HG03342 (cell line): ENCODE data around the gene GALNT7.
A peak's percentile ranks its signal among the peaks of the same experiment; 100 is the strongest.

Experiments
- ATAC-seq: cut with Tn5 transposase; IDR thresholded peaks from one replicate; pipeline ENCODE4 v1.9.1; 2021; ENCODE audit warnings: mild to moderate bottlenecking, moderate library complexity; ENCODE audit not compliant: unreplicated experiment

The GALNT7 gene

GRCh38 chr4:173259310-173259709, 90.7 kb downstream of the GALNT7 start:
- no peak for ATAC-seq

- ATAC-seq, result no peak
Observed at GRCh38 chr4:173261052-173261451, 92.4 kb downstream of the GALNT7 start.

- no peak for ATAC-seq
Observed at GRCh38 chr4:173262375-173262774, 93.8 kb downstream of the GALNT7 start.

- peak; percentile 18 for ATAC-seq
Observed at GRCh38 chr4:173264245-173264644, 95.6 kb downstream of the GALNT7 start.

GRCh38 chr4:173264684-173265185, 96.1 kb downstream of the GALNT7 start:
- ATAC-seq, result peak; percentile 95

GRCh38 chr4:173265751-173266150, 97.1 kb downstream of the GALNT7 start:
- ATAC-seq, result no peak

- no peak for ATAC-seq
Observed at GRCh38 chr4:173267711-173268110, 99.1 kb downstream of the GALNT7 start.

GRCh38 chr4:173269280-173269679, 100.7 kb downstream of the GALNT7 start:
- no peak for ATAC-seq

GRCh38 chr4:173270312-173271027, 101.9 kb downstream of the GALNT7 start:
- ATAC-seq, result no peak

GRCh38 chr4:173272314-173272713, 103.7 kb downstream of the GALNT7 start:
- ATAC-seq, result no peak

- ATAC-seq, result no peak
Observed at GRCh38 chr4:173272996-173273395, 104.4 kb downstream of the GALNT7 start.

GRCh38 chr4:173273941-173274340, 105.3 kb downstream of the GALNT7 start:
- ATAC-seq, result no peak

GRCh38 chr4:173274744-173275143, 106.1 kb downstream of the GALNT7 start:
- ATAC-seq, result no peak

GRCh38 chr4:173275150-173275549, 106.5 kb downstream of the GALNT7 start:
- no peak for ATAC-seq

GRCh38 chr4:173277340-173277739, 108.7 kb downstream of the GALNT7 start:
- ATAC-seq, result no peak

GRCh38 chr4:173280998-173281397, 112.4 kb downstream of the GALNT7 start:
- no peak for ATAC-seq

- ATAC-seq, result no peak
Observed at GRCh38 chr4:173281406-173282255, 113.0 kb downstream of the GALNT7 start.

- no peak for ATAC-seq
Observed at GRCh38 chr4:173282256-173282562, 113.6 kb downstream of the GALNT7 start.

GRCh38 chr4:173282626-173283025, 114.0 kb downstream of the GALNT7 start:
- no peak for ATAC-seq

GRCh38 chr4:173284463-173284862, 115.9 kb downstream of the GALNT7 start:
- ATAC-seq, result no peak

- ATAC-seq, result no peak
Observed at GRCh38 chr4:173287486-173287885, 118.9 kb downstream of the GALNT7 start.

GRCh38 chr4:173288296-173288695, 119.7 kb downstream of the GALNT7 start:
- ATAC-seq, result peak; percentile 76
